ENCODE results near the gene TCF15.
"Not testable (repeated sequence)": the region's sequence is repeated elsewhere in the genome, so short reads cannot be mapped to it uniquely, and the experiment has no call there.

TCF15 gene

GRCh38 chr20:642013-642397, 31.9 kb upstream of the TCF15 start:
- not testable (repeated sequence) for DNase-seq

- no peak for DNase-seq
Observed at GRCh38 chr20:641516-641875, 31.4 kb upstream of the TCF15 start.

GRCh38 chr20:640674-641515, 30.8 kb upstream of the TCF15 start:
- no peak for DNase-seq

GRCh38 chr20:638579-638978, 28.5 kb upstream of the TCF15 start:
- no peak for DNase-seq

GRCh38 chr20:637559-637958, 27.4 kb upstream of the TCF15 start:
- no peak for DNase-seq

GRCh38 chr20:635893-636338, 25.8 kb upstream of the TCF15 start:
- no peak for DNase-seq

- DNase-seq = no peak
Observed at GRCh38 chr20:635028-635892, 25.2 kb upstream of the TCF15 start.

GRCh38 chr20:634148-634925, 24.2 kb upstream of the TCF15 start:
- no peak for DNase-seq

GRCh38 chr20:631101-631500, 21.0 kb upstream of the TCF15 start:
- DNase-seq = no peak

GRCh38 chr20:626579-626978, 16.5 kb upstream of the TCF15 start:
- DNase-seq = no peak

- no peak for DNase-seq
Observed at GRCh38 chr20:625360-625932, 15.3 kb upstream of the TCF15 start.

GRCh38 chr20:623704-624103, 13.6 kb upstream of the TCF15 start:
- DNase-seq = no peak

GRCh38 chr20:623021-623420, 12.9 kb upstream of the TCF15 start:
- no peak for DNase-seq

- DNase-seq = no peak
Observed at GRCh38 chr20:622161-622560, 12.1 kb upstream of the TCF15 start.

- DNase-seq = no peak
Observed at GRCh38 chr20:621125-621756, 11.1 kb upstream of the TCF15 start.

- no peak for DNase-seq
Observed at GRCh38 chr20:620246-620645, 10.1 kb upstream of the TCF15 start.

GRCh38 chr20:618980-619379, 8.9 kb upstream of the TCF15 start:
- no peak for DNase-seq

- no peak for DNase-seq
Observed at GRCh38 chr20:617934-618690, 8.0 kb upstream of the TCF15 start.

- DNase-seq = no peak
Observed at GRCh38 chr20:615514-615913, 5.4 kb upstream of the TCF15 start.

GRCh38 chr20:611843-612185, 1.7 kb upstream of the TCF15 start:
- no peak for DNase-seq

- no peak for DNase-seq
Observed at GRCh38 chr20:611047-611842, 1.1 kb upstream of the TCF15 start.
